Inferior parietal cortex (tissue), 1 donor: ENCODE measurements around the gene GPC6.

Experiments
- DNase-seq: peaks from one replicate; pipeline ENCODE4 v3.0.0-alpha.2; 2016; ENCODE audit errors: extremely low spot score

Gene GPC6

GRCh38 chr13:93774506-93774905, 547.9 kb downstream of the GPC6 start:
- DNase-seq = no peak

GRCh38 chr13:93775027-93775426, 548.4 kb downstream of the GPC6 start:
- no peak for DNase-seq

GRCh38 chr13:93775507-93776108, 549.0 kb downstream of the GPC6 start:
- no peak for DNase-seq

GRCh38 chr13:93776936-93777335, 550.3 kb downstream of the GPC6 start:
- no peak for DNase-seq

GRCh38 chr13:93777504-93777903, 550.9 kb downstream of the GPC6 start:
- DNase-seq = no peak

GRCh38 chr13:93778548-93778947, 551.9 kb downstream of the GPC6 start:
- DNase-seq = no peak

GRCh38 chr13:93784191-93784590, 557.6 kb downstream of the GPC6 start:
- no peak for DNase-seq

- no peak for DNase-seq
Measured at GRCh38 chr13:93786846-93787489, 560.4 kb downstream of the GPC6 start.

GRCh38 chr13:93788456-93788855, 561.8 kb downstream of the GPC6 start:
- no peak for DNase-seq

GRCh38 chr13:93789058-93789457, 562.5 kb downstream of the GPC6 start:
- no peak for DNase-seq

GRCh38 chr13:93794197-93794885, 567.7 kb downstream of the GPC6 start:
- DNase-seq = no peak

GRCh38 chr13:93797463-93797862, 570.9 kb downstream of the GPC6 start:
- no peak for DNase-seq

- no peak for DNase-seq
Measured at GRCh38 chr13:93800342-93800741, 573.7 kb downstream of the GPC6 start.

GRCh38 chr13:93805736-93806135, 579.1 kb downstream of the GPC6 start:
- DNase-seq = no peak

- no peak for DNase-seq
Measured at GRCh38 chr13:93806861-93807260, 580.3 kb downstream of the GPC6 start.

- no peak for DNase-seq
Measured at GRCh38 chr13:93810264-93810663, 583.7 kb downstream of the GPC6 start.

- no peak for DNase-seq
Measured at GRCh38 chr13:93811071-93811737, 584.6 kb downstream of the GPC6 start.

- no peak for DNase-seq
Measured at GRCh38 chr13:93811738-93812112, 585.1 kb downstream of the GPC6 start.

- DNase-seq = no peak
Measured at GRCh38 chr13:93814658-93815057, 588.1 kb downstream of the GPC6 start.

GRCh38 chr13:93818345-93818744, 591.7 kb downstream of the GPC6 start:
- no peak for DNase-seq

- DNase-seq = no peak
Measured at GRCh38 chr13:93819331-93819890, 592.8 kb downstream of the GPC6 start.

- DNase-seq = no peak
Measured at GRCh38 chr13:93824286-93824685, 597.7 kb downstream of the GPC6 start.
